H1 (cell line): ENCODE measurements around the gene ORC2. TPM values are rescaled to one million over a fixed set of nuclear protein-coding genes. Genes with fewer than 3 reads are reported as not detected.

Experiments
- CTCF ChIA-PET: fragments of 300-600 bp; sonication (Branson Sonifier 250); formaldehyde crosslinking; loops from one replicate; lab custom pipeline; 2021; ENCODE audit not compliant: partially characterized antibody; lab: Charles Lee
- POLR2A ChIA-PET: fragments of 300-600 bp; sonication (Branson Sonifier 250); formaldehyde crosslinking; loops from one replicate; lab custom pipeline; 2021; ENCODE audit warnings: inconsistent platforms; ENCODE audit not compliant: partially characterized antibody; lab: Charles Lee
- DNase-seq, 2 experiments: peaks; one replicate each; pipeline versions ENCODE4 v3.0.0 to v3.0.0-alpha.2; 2010 to 2022; ENCODE audit warnings: low spot score in 2 of 2, low read depth in 1 of 2, mixed read lengths in 1 of 2
- FAIRE-seq: peaks from 2 replicates; lab custom pipeline; 2011; peaks lifted over from hg19 to GRCh38; lab: Jason Lieb, UNC
- H2AFZ ChIP-seq: 2 replicates; pipeline ENCODE4 v1.8.1; 2012; ENCODE audit warnings: low read length, inconsistent platforms
- H2AK5ac ChIP-seq: 2 replicates; pipeline ENCODE4 v1.6.1; 2013; ENCODE audit warnings: low read depth, low read length
- H2BK120ac ChIP-seq: replicated peaks from 2 replicates; pipeline ENCODE3; 2013; ENCODE audit warnings: low read depth, low read length, inconsistent platforms
- H2BK12ac ChIP-seq: 2 replicates; pipeline ENCODE4 v1.6.1; 2013; ENCODE audit warnings: low read depth, low read length
- H2BK15ac ChIP-seq: 2 replicates; pipeline ENCODE4 v1.6.1; 2013; ENCODE audit warnings: low read length
- H2BK20ac ChIP-seq: 2 replicates; pipeline ENCODE4 v1.6.1; 2013; ENCODE audit warnings: low read length
- H2BK5ac ChIP-seq: 2 replicates; pipeline ENCODE4 v1.6.1; 2013; ENCODE audit warnings: low read depth, low read length
- H3K14ac ChIP-seq: 2 replicates; pipeline ENCODE4 v1.6.1; 2013; ENCODE audit warnings: inconsistent platforms; ENCODE audit not compliant: insufficient read length
- H3K18ac ChIP-seq: 2 replicates; pipeline ENCODE4 v1.6.1; 2013; ENCODE audit warnings: low read length; ENCODE audit errors: extremely low read depth
- H3K23ac ChIP-seq: 2 replicates; pipeline ENCODE4 v1.6.1; 2013; ENCODE audit warnings: inconsistent platforms; ENCODE audit not compliant: insufficient read length
- H3K23me2 ChIP-seq: 2 replicates; pipeline ENCODE4 v1.6.1; 2013; ENCODE audit warnings: low read depth, low read length
- H3K27ac ChIP-seq: 2 replicates; pipeline ENCODE4 v1.6.1; 2011; ENCODE audit warnings: low read depth, low read length, inconsistent platforms
- H3K27me3 ChIP-seq, 4 experiments: replicated peaks in 1 of 4; 1 replicate in 1 of 4; 2 replicates in 3 of 4; pipeline versions ENCODE4 v1.6.1 to v1.8.1; 2011 to 2013; ENCODE audit warnings: low read length in 3 of 4, mild to moderate bottlenecking in 3 of 4, inconsistent platforms in 2 of 4, mixed read lengths in 2 of 4, moderate library complexity in 1 of 4; ENCODE audit not compliant: control insufficient read depth in 3 of 4, insufficient read depth in 3 of 4; ENCODE audit errors: extremely low read depth in 1 of 4
- H3K36me3 ChIP-seq, 4 experiments: 2 replicates each; pipeline versions ENCODE4 v1.6.1 to v1.8.1; 2011 to 2013; ENCODE audit warnings: mild to moderate bottlenecking in 4 of 4, low read length in 3 of 4, moderate library complexity in 2 of 4, control low read depth in 1 of 4, inconsistent platforms in 1 of 4; ENCODE audit not compliant: insufficient read depth in 4 of 4, control insufficient read depth in 2 of 4
- H3K4ac ChIP-seq: replicated peaks from 2 replicates; pipeline ENCODE3; 2013; ENCODE audit warnings: low read length, low read depth, mixed read lengths, inconsistent platforms; ENCODE audit not compliant: insufficient read length
- H3K4me1 ChIP-seq, 4 experiments: replicated peaks in 1 of 4; 1 replicate in 1 of 4; 2 replicates in 3 of 4; pipeline versions ENCODE4 v1.6.1 to v1.8.1; 2011 to 2013; ENCODE audit warnings: low read length in 3 of 4, inconsistent platforms in 2 of 4, mixed read lengths in 1 of 4; ENCODE audit not compliant: insufficient read depth in 4 of 4, control insufficient read depth in 3 of 4
- H3K4me2 ChIP-seq, 2 experiments: 2 replicates each; pipeline versions ENCODE4 v1.6.1 to v1.8.1; 2011 to 2013; ENCODE audit warnings: low read depth in 2 of 2, low read length in 2 of 2, control low read depth in 1 of 2, inconsistent platforms in 1 of 2, mild to moderate bottlenecking in 1 of 2; ENCODE audit not compliant: insufficient read depth in 1 of 2
- H3K4me3 ChIP-seq, 4 experiments: fragments of 200-600, 300-600 bp in 1 of 4; sonication (generic), shearing (Covaris generic), sonication (Bioruptor Twin) in 1 of 4; 2 replicates each; pipeline versions ENCODE4 v1.5.1 to v1.8.1; 2011 to 2016; ENCODE audit warnings: low read length in 4 of 4, low read depth in 3 of 4, control low read depth in 2 of 4, inconsistent platforms in 2 of 4, mild to moderate bottlenecking in 2 of 4, mixed read lengths in 1 of 4, moderate library complexity in 1 of 4; ENCODE audit not compliant: insufficient read depth in 2 of 4; ENCODE audit errors: extremely low read depth in 1 of 4
- H3K56ac ChIP-seq: replicated peaks from 2 replicates; pipeline ENCODE3; 2013; ENCODE audit warnings: low read depth, mild to moderate bottlenecking, mixed read lengths, low read length, inconsistent platforms; ENCODE audit not compliant: insufficient read length
- H3K79me1 ChIP-seq: 2 replicates; pipeline ENCODE4 v1.6.1; 2013; ENCODE audit warnings: low read depth, low read length, control low read depth
- H3K79me2 ChIP-seq, 2 experiments: 2 replicates each; pipeline versions ENCODE4 v1.6.1 to v1.8.1; 2012 to 2013; ENCODE audit warnings: low read length in 2 of 2, mild to moderate bottlenecking in 2 of 2, inconsistent platforms in 1 of 2; ENCODE audit not compliant: insufficient read depth in 2 of 2, control insufficient read depth in 1 of 2
- H3K9ac ChIP-seq, 4 experiments: replicated peaks in 1 of 4; 1 replicate in 1 of 4; 2 replicates in 3 of 4; pipeline versions ENCODE4 v1.6.1 to v1.8.1; 2011 to 2013; ENCODE audit warnings: low read depth in 3 of 4, low read length in 3 of 4, control low read depth in 2 of 4, mild to moderate bottlenecking in 2 of 4, moderate library complexity in 2 of 4, inconsistent platforms in 1 of 4; ENCODE audit errors: extremely low read depth in 1 of 4
- H3K9me3 ChIP-seq, 2 experiments: 2 replicates each; pipeline versions ENCODE4 v1.6.1 to v1.8.1; 2012 to 2013; ENCODE audit warnings: mild to moderate bottlenecking in 2 of 2, moderate library complexity in 2 of 2, control low read depth in 1 of 2, inconsistent platforms in 1 of 2, low read depth in 1 of 2, low read length in 1 of 2, mixed read lengths in 1 of 2; ENCODE audit not compliant: insufficient read depth in 2 of 2
- H4K20me1 ChIP-seq, 2 experiments: replicated peaks in 1 of 2; 2 replicates each; pipeline versions ENCODE3 to v1.8.1; 2011 to 2013; ENCODE audit warnings: inconsistent platforms in 2 of 2, low read length in 2 of 2, mild to moderate bottlenecking in 1 of 2; ENCODE audit not compliant: insufficient read depth in 2 of 2, control insufficient read depth in 1 of 2
- H4K5ac ChIP-seq: 2 replicates; pipeline ENCODE4 v1.6.1; 2013; ENCODE audit warnings: low read length, low read depth, mixed read lengths, inconsistent platforms; ENCODE audit not compliant: insufficient read length
- H4K8ac ChIP-seq: 2 replicates; pipeline ENCODE4 v1.8.0; 2013; ENCODE audit warnings: mild to moderate bottlenecking, moderate library complexity, low read length, inconsistent platforms; ENCODE audit not compliant: insufficient read depth; ENCODE audit errors: extremely low read depth
- H4K91ac ChIP-seq: replicated peaks from 2 replicates; pipeline ENCODE3; 2013; ENCODE audit warnings: low read length, mixed read lengths, inconsistent platforms; ENCODE audit not compliant: insufficient read length
- TEAD4 ChIP-seq: IDR thresholded peaks from 2 replicates; pipeline ENCODE4 v1.6.1; 2012; ENCODE audit warnings: low read depth, low read length, inconsistent platforms, mixed read lengths
- WGBS, 2 experiments: shearing (Covaris generic) in 1 of 2; methylation state at CpG; one replicate each; pipeline versions ENCODE4 v1.1.6 to v1.1.7; 2013 to 2015; ENCODE audit warnings: low lambda C conversion rate in 2 of 2, mixed read lengths in 2 of 2, inconsistent platforms in 1 of 2, low coverage in 1 of 2, missing lambda C conversion rate in 1 of 2; ENCODE audit not compliant: insufficient replicate concordance in 2 of 2, insufficient coverage in 1 of 2, insufficient read length in 1 of 2; ENCODE audit errors: extremely low coverage in 1 of 2, missing lambda C conversion rate in 1 of 2; 5-methylcytosine and 5-hydroxymethylcytosine counted together
- polyA plus RNA-seq, 7 experiments: library from polyadenylated mRNA; depleted of rRNA in 3 of 7; stranded (reverse) in 5 of 7; unstranded in 2 of 7; fragments of >200 nt in 5 of 7; fragments of 200-250 nt in 2 of 7; gene quantifications; 1 replicate in 5 of 7; 2 replicates in 1 of 7; 4 replicates in 1 of 7; pipeline versions ENCODE4 v1.2.1 to v1.2.3, GENCODE V29; 2011 to 2013; ENCODE audit warnings: missing spikeins in 2 of 7, mixed read lengths in 2 of 7
- total RNA-seq: library from RNA; stranded (reverse); fragmentation: NEBNext Ultra II Directional; extraction: Animal tissue kit (Norgen Biotek cat#: 25700); gene quantifications from 2 replicates; pipeline ENCODE4 v1.2.1, GENCODE V29; 2021

ORC2 gene
- total and polyA plus RNA-seq, 2 of the 8 experiments (the other 6 are each of a cell fraction or from before 2014, with no cell fraction given) = 7.1 to 89.8 TPM

- 80% methylated on average over 8 of the region's 8 CpGs; no CpG with 5 or more reads in 1 of the 2 experiments for WGBS, 2 experiments
- Histone ChIP-seq H3K9ac (no peak overlapping the region), H2BK15ac (no peak overlapping the region), H3K79me2 (no peaks in the 10 kb centered on the region), H4K20me1 (no peaks in the 10 kb centered on the region), H3K23ac (no peak overlapping the region), H3K9me3 (no peaks in the 10 kb centered on the region), H3K36me3 (no peaks in the 10 kb centered on the region; a peak in 1 of 8 replicates), H2BK5ac (no peak overlapping the region), H3K4ac (no peak overlapping the region), H3K18ac (no peak overlapping the region), H3K4me1 (peaks cover 0 to 6% (median 0%) of the 10 kb centered on the region in 4 experiments; a peak in 4 of 7 replicates), H3K23me2 (no peaks in the 10 kb centered on the region), H3K27me3 (no peaks in the 10 kb centered on the region), H3K56ac (no peak overlapping the region), H4K91ac (peak overlapping the region; percentile 52), H2BK120ac (no peak overlapping the region), H3K27ac (no peak overlapping the region), H3K14ac (no peak overlapping the region), H2BK12ac (no peak overlapping the region), H2AK5ac (no peak overlapping the region), H4K5ac (no peak overlapping the region), H3K4me2 (peak overlapping the region in 1 of 2 experiments; percentile 24; a peak in 1 of 4 replicates), H2BK20ac (no peak overlapping the region), H4K8ac (peak overlapping the region; percentile 57; the same call in 1 of the 2 replicates), H3K79me1 (no peaks in the 10 kb centered on the region), H3K4me3 (no peak overlapping the region), H2AFZ (no peak overlapping the region)
- CTCF ChIA-PET = interaction anchor here (1.4 kb wide), 1 partner anchor 78 kb away, joined by 4 read pairs; no protein-coding TSS in a partner anchor
- DNase-seq (no peak), FAIRE-seq (no peak)
- POLR2A ChIA-PET = no interaction called here
- no peak for TF ChIP-seq TEAD4
Measured at GRCh38 chr2:200987137-200987536, 23.7 kb upstream of the ORC2 start.
